ENCODE measurements around the gene CELF3. TPM values are rescaled to one million over a fixed set of nuclear protein-coding genes. Genes with fewer than 3 reads are reported as not detected.

Gene CELF3
- total and polyA plus RNA-seq, 11 donors: not detected

- TF ChIP-seq POLR2A (IDR thresholded peaks at IDR 0.05) (no peak), CTCF (IDR thresholded peaks at IDR 0.05) (peak in 2 of 12 donors; percentile 32 to 37)
- intact Hi-C loops (cut with DNase I): no loop called here
- Histone ChIP-seq H3K27me3 (peaks cover 0 to 37% (median 4%) of the 10 kb centered on the region in 9 donors), H3K36me3 (no peaks in the 10 kb centered on the region), H3K4me1 (peaks cover 0 to 53% (median 33%) of the 10 kb centered on the region in 12 donors), H3K4me3 (peak within 1 kb of the TSS; percentile 27 to 74 (median 58)), H3K9me3 (no peaks in the 10 kb centered on the region), H3K27ac (peak within 1 kb of the TSS; percentile 55 to 89 (median 74))
- WGBS, 4 donors: 2 to 6% (median 4%) methylated on average over 18 to 44 of the region's 44 CpGs
- peak; percentile 50 to 88 (median 84) for ATAC-seq
- peak; percentile 20 to 74 (median 45) for DNase-seq
These were observed 4.6 kb upstream of the CELF3 start, which contains the start of gene RIIAD1 for GRCh38 chr1:151720974-151721787. Gene RIIAD1, plus strand, starts transcription at chr1:151721522. Its CDS starts 15 bp downstream, at chr1:151721537.

GRCh38 chr1:151720554-151720953 lies 4.0 kb upstream of the CELF3 start:
- intact Hi-C loops (cut with DNase I): no loop called here
- H3K27me3 ChIP-seq: peaks cover 0 to 42% (median 7%) of the 10 kb centered on the region in 9 donors
- H3K4me3 ChIP-seq: peak overlapping the region in 11 of 12 donors; percentile 27 to 74 (median 58)
- DNase-seq: peak in 2 of 5 donors; percentile 29 to 48
- no peaks in the 10 kb centered on the region for H3K9me3 ChIP-seq
- 4 to 15% (median 7%) methylated on average over 5 of the region's 5 CpGs for WGBS, 4 donors
- no peaks in the 10 kb centered on the region for H3K36me3 ChIP-seq
- TF ChIP-seq POLR2A (IDR thresholded peaks at IDR 0.05): no peak
- TF ChIP-seq CTCF (IDR thresholded peaks at IDR 0.05): no peak
- H3K4me1 ChIP-seq: peaks cover 0 to 53% (median 33%) of the 10 kb centered on the region in 12 donors
- peak in 3 of 4 donors; percentile 67 to 77 (median 74) for ATAC-seq
- H3K27ac ChIP-seq: peak overlapping the region; percentile 55 to 89 (median 74)

GRCh38 chr1:151720125-151720524 lies 3.5 kb upstream of the CELF3 start:
- peaks cover 0 to 53% (median 33%) of the 10 kb centered on the region in 12 donors for H3K4me1 ChIP-seq
- no peak for DNase-seq
- 15 to 32% (median 22%) methylated on average over 1 of the region's 1 CpG for WGBS, 4 donors
- peak overlapping the region in 11 of 12 donors; percentile 55 to 89 (median 75) for H3K27ac ChIP-seq
- peak overlapping the region in 7 of 12 donors; percentile 56 to 74 (median 63) for H3K4me3 ChIP-seq
- TF ChIP-seq POLR2A (IDR thresholded peaks at IDR 0.05) (no peak), CTCF (IDR thresholded peaks at IDR 0.05) (no peak)
- no peaks in the 10 kb centered on the region for H3K9me3 ChIP-seq
- intact Hi-C loops (cut with DNase I): no loop called here
- peaks cover 0 to 45% (median 7%) of the 10 kb centered on the region in 9 donors for H3K27me3 ChIP-seq
- no peak for ATAC-seq
- no peaks in the 10 kb centered on the region for H3K36me3 ChIP-seq

- 77 to 86% (median 82%) methylated on average over 4 of the region's 4 CpGs for WGBS, 4 donors
- peaks cover 0 to 53% (median 33%) of the 10 kb centered on the region in 12 donors for H3K4me1 ChIP-seq
These were observed 2.1 kb upstream of the CELF3 start for GRCh38 chr1:151718666-151719065.

More at GRCh38 chr1:151718666-151719065, 2.1 kb upstream of the CELF3 start:
- no peaks in the 10 kb centered on the region for H3K9me3 ChIP-seq
- peak overlapping the region in 4 of 12 donors; percentile 9 to 38 (median 30) for H3K27ac ChIP-seq
- H3K36me3 ChIP-seq: no peaks in the 10 kb centered on the region
- TF ChIP-seq POLR2A (IDR thresholded peaks at IDR 0.05) (no peak), CTCF (IDR thresholded peaks at IDR 0.05) (no peak)
- H3K4me3 ChIP-seq: no peak overlapping the region
- DNase-seq (no peak), ATAC-seq (no peak)
- peaks cover 0 to 43% (median 7%) of the 10 kb centered on the region in 9 donors for H3K27me3 ChIP-seq
- intact Hi-C loops (cut with DNase I): no loop called here

Measured in heart left ventricle (tissue), 16 donors.